ENCODE data around the gene MAFF. TPM values are rescaled to one million over a fixed set of nuclear protein-coding genes. Genes with fewer than 3 reads are reported as not detected.

The MAFF gene
- total RNA-seq, 3 donors from 2014 or later (not counting 1 experiment from before 2014, with no cell fraction given) = 168 to 215 (median 187) TPM

GRCh38 chr22:38174626-38175025 lies 27.2 kb upstream of the MAFF start:
- H3K36me3 Mint-ChIP-seq = no peaks in the 10 kb centered on the region
- no peak overlapping the region for H3K4me3 ChIP-seq (ENCODE audit: low read length)
- H3K27ac Mint-ChIP-seq = peak overlapping the region; percentile 85 to 91
- peaks cover 46 to 60% of the 10 kb centered on the region in 2 donors for H3K4me1 Mint-ChIP-seq
- no peak overlapping the region for H3K27ac ChIP-seq (ENCODE audit: low read length)
- ATAC-seq (no peak), DNase-seq (no peak)
- no peaks in the 10 kb centered on the region for H3K9me3 ChIP-seq (ENCODE audit: control insufficient read depth, insufficient read depth, low read length)
- H3K9me3 Mint-ChIP-seq = no peaks in the 10 kb centered on the region
- H3K36me3 ChIP-seq (ENCODE audit: control insufficient read depth, insufficient read depth, low read length) = no peaks in the 10 kb centered on the region
- 95% methylated on average over 14 of the region's 14 CpGs for WGBS (ENCODE audit: insufficient coverage)
- peaks cover 68% of the 10 kb centered on the region for H3K4me1 ChIP-seq (ENCODE audit: control insufficient read depth, insufficient read depth, low read length)
- no peak overlapping the region for H3K4me3 Mint-ChIP-seq
- H3K27me3 ChIP-seq (ENCODE audit: control insufficient read depth, insufficient read depth, low read length) = no peaks in the 10 kb centered on the region
- no peaks in the 10 kb centered on the region for H3K27me3 Mint-ChIP-seq (ENCODE audit: low read depth in 2 of 2)
- intact Hi-C loops (cut with micrococcal nuclease) = loop anchor here (10.0 kb wide), 2 partner anchors 50 to 90 kb away; no protein-coding TSS in a partner anchor
- no peak for TF ChIP-seq CTCF (IDR thresholded peaks at IDR 0.05)

GRCh38 chr22:38175206-38176118 lies 26.3 kb upstream of the MAFF start:
- Mint-ChIP-seq H3K4me3 (peak overlapping the region; percentile 26), H3K9me3 (no peaks in the 10 kb centered on the region), H3K36me3 (no peaks in the 10 kb centered on the region), H3K4me1 (peaks cover 54 to 67% of the 10 kb centered on the region in 2 donors), H3K27me3 (ENCODE audit: low read depth in 2 of 2) (no peaks in the 10 kb centered on the region), H3K27ac (peak overlapping the region; percentile 87 to 89)
- TF ChIP-seq CTCF (IDR thresholded peaks at IDR 0.05) = no peak
- no peak for DNase-seq
- ATAC-seq = no peak
- no peak overlapping the region for H3K4me3 ChIP-seq (ENCODE audit: low read length)
- H3K27me3 ChIP-seq (ENCODE audit: control insufficient read depth, insufficient read depth, low read length) = no peaks in the 10 kb centered on the region
- H3K9me3 ChIP-seq (ENCODE audit: control insufficient read depth, insufficient read depth, low read length) = no peaks in the 10 kb centered on the region
- 97% methylated on average over 17 of the region's 17 CpGs for WGBS (ENCODE audit: insufficient coverage)
- intact Hi-C loops (cut with micrococcal nuclease) = loop anchor here (10.0 kb wide), 2 partner anchors 49 to 89 kb away; no protein-coding TSS in a partner anchor
- peak overlapping the region; percentile 83 for H3K27ac ChIP-seq (ENCODE audit: low read length)
- H3K4me1 ChIP-seq (ENCODE audit: control insufficient read depth, insufficient read depth, low read length) = peaks cover 73% of the 10 kb centered on the region
- no peaks in the 10 kb centered on the region for H3K36me3 ChIP-seq (ENCODE audit: control insufficient read depth, insufficient read depth, low read length)

GRCh38 chr22:38176170-38176741 lies 25.5 kb upstream of the MAFF start:
- Mint-ChIP-seq H3K27ac (peak overlapping the region; percentile 87 to 89), H3K27me3 (ENCODE audit: low read depth in 2 of 2) (no peaks in the 10 kb centered on the region), H3K36me3 (no peaks in the 10 kb centered on the region), H3K4me3 (peak overlapping the region; percentile 83), H3K4me1 (peaks cover 62 to 72% of the 10 kb centered on the region in 2 donors), H3K9me3 (no peaks in the 10 kb centered on the region)
- no peaks in the 10 kb centered on the region for H3K9me3 ChIP-seq (ENCODE audit: control insufficient read depth, insufficient read depth, low read length)
- H3K27ac ChIP-seq (ENCODE audit: low read length) = peak overlapping the region; percentile 83
- DNase-seq (peak; percentile 33 to 69), ATAC-seq (peak in 2 of 3 donors; percentile 15 to 50)
- intact Hi-C loops (cut with micrococcal nuclease) = loop anchor here (10.0 kb wide), 2 partner anchors 49 to 89 kb away; no protein-coding TSS in a partner anchor
- H3K36me3 ChIP-seq (ENCODE audit: control insufficient read depth, insufficient read depth, low read length) = no peaks in the 10 kb centered on the region
- no peaks in the 10 kb centered on the region for H3K27me3 ChIP-seq (ENCODE audit: control insufficient read depth, insufficient read depth, low read length)
- WGBS (ENCODE audit: insufficient coverage) = 34% methylated on average over 13 of the region's 14 CpGs
- no peak overlapping the region for H3K4me3 ChIP-seq (ENCODE audit: low read length)
- TF ChIP-seq CTCF (IDR thresholded peaks at IDR 0.05) = no peak
- peaks cover 81% of the 10 kb centered on the region for H3K4me1 ChIP-seq (ENCODE audit: control insufficient read depth, insufficient read depth, low read length)

All from natural killer cell (primary cell).